Erythroblast (primary cell): ENCODE results near the gene RIIAD1.

Experiments used
- DNase-seq, 2 experiments: peaks; one replicate each; lab custom pipeline; 2025; lab: John Stamatoyannopoulos, UW
- GATA1 ChIP-seq: IDR thresholded peaks from 2 replicates; pipeline ENCODE4 v1.6.1; 2011; ENCODE audit warnings: low read depth, mild to moderate bottlenecking, control low read depth, low read length, moderate library complexity
- POLR2A ChIP-seq: IDR thresholded peaks from 2 replicates; pipeline ENCODE4 v1.6.1; 2011; ENCODE audit warnings: mild to moderate bottlenecking, low read length

The RIIAD1 gene

GRCh38 chr1:151704246-151704645, 17.1 kb upstream of the RIIAD1 start:
- TF ChIP-seq POLR2A (no peak), GATA1 (no peak)
- DNase-seq = no peak

DNA sequence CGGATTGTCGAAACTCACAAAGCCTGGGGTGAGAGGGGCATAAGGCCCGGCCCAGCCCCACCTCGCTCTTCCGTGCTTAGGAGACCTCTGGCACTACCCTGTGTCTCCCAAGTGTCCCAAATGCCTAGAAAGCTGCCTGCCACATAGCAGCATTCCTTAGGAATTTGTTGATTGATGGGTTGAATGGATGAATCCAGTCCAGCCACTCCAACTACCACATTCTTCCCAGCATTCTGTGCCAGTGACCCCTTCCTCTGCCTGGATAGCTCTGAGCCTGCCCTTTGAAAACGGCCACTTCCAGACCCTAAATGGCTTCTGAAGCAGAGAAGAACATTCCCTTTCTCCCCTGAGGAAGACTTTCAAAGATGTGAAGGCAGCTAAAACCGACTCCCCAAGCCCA, 16.2 kb upstream of the RIIAD1 start:
- DNase-seq = no peak
- TF ChIP-seq GATA1 (no peak), POLR2A (no peak)

DNA sequence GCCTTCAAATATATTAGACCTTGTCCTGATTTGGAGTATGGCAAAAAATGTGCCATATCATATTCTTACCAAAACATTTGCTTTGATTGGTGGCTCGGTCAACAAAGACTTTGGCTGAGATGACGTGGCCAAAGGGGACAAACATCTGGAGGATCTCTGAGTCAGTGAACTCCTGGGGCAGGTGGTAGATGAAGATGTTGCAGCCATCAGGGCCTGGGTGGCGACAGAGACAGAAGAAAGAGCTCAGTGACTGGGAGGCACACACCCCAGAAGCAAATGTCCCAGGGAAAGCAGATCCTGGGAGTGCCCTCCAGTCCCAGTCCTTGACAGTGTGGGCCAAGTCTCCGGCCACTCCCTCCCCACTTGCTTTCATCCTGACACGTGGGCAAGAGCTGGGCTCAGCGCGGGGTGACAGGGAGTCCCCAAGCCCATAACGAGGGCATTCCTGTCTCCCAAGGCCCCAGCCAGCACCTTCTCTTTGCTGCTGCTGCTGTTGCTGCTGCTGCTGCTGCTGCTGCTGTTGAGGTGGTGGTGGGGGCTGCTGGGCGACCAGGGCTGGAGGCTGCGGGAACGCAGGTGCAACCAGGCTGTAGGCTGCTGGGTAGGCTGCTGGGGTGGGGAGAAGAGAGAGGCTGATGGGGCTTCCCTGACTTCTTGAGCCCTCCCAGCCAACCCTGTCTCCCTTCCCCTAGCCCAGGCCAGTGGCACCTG, 15.4 kb upstream of the RIIAD1 start:
- TF ChIP-seq GATA1 = no peak
- no peak for TF ChIP-seq POLR2A
- DNase-seq = peak in 1 of 2 experiments; percentile 14

GRCh38 chr1:151706464-151707415, 14.6 kb upstream of the RIIAD1 start:
- DNase-seq = no peak
- no peak for TF ChIP-seq GATA1

DNA sequence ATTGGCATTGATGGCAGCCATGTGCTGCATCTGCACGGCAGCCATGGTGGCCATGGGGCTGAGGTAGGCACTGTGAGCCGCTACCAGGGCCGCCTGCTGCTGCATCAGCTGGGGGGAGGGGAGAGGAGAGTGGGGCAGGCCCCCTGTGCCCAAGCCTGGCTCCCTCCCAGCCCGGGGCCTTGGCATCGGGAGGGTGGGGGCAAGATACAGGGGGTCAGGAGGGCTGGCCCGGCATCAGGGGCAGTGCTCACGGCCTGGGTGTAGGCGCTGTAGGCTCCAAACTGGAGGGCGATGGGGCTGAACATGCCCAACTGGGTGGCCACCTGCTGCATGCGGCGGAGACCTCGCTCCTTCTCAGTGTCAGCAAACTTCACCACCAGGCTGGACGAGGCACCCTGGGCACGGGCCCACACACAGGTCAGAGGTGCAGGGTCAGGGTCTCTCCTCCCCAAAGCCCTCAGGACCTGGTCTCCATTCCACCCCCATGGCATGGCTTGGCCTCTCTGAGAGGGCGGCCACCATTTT, 13.7 kb upstream of the RIIAD1 start:
- TF ChIP-seq GATA1 = no peak
- no peak for TF ChIP-seq POLR2A
- no peak for DNase-seq

- no peak for DNase-seq
- TF ChIP-seq POLR2A = no peak
- no peak for TF ChIP-seq GATA1
Measured at GRCh38 chr1:151708891-151709290, 12.4 kb upstream of the RIIAD1 start.

- TF ChIP-seq POLR2A (no peak), GATA1 (no peak)
- peak; percentile 54 to 64 for DNase-seq
Measured at GRCh38 chr1:151710187-151710840, 11.0 kb upstream of the RIIAD1 start.

DNA sequence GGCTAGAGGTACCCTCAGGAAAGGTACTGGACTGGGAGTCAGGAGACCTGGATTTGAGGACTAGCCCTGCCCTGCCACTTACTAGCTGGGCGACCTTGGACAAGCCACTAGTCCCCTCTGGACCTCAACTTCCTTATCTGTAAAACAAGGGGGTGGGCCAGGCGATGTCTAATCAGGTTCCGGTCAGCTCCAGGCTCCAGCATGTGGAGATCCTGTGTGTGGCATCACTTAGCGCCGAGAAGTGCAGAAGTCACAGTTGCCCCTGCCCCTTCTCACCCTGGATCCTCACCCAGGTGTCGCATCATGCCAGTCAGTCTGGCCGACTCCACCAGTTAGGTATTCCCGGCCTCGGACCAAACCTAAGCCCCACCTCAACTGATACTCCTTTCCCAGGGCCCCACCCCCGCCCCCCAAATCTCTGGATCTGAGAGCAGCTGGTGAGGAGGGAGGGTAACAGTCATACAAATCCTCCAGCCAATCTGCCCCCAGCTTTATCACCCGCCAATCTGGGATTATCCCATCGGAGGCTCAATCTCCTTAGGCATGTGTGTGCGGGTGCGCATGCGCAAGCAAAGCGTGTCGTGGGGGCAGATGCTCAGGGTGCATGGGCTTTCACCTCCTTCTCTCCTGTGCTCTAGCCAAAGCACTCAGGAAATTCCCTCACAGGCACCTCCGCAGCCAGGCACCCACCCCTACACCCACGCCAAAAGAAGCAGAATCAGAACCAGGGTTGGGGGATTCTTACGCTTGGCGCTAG, 10.1 kb upstream of the RIIAD1 start:
- DNase-seq = no peak
- TF ChIP-seq GATA1 (no peak), POLR2A (no peak)

- TF ChIP-seq POLR2A (no peak), GATA1 (no peak)
- DNase-seq = no peak
Measured at GRCh38 chr1:151711951-151712350, 9.4 kb upstream of the RIIAD1 start.

DNA sequence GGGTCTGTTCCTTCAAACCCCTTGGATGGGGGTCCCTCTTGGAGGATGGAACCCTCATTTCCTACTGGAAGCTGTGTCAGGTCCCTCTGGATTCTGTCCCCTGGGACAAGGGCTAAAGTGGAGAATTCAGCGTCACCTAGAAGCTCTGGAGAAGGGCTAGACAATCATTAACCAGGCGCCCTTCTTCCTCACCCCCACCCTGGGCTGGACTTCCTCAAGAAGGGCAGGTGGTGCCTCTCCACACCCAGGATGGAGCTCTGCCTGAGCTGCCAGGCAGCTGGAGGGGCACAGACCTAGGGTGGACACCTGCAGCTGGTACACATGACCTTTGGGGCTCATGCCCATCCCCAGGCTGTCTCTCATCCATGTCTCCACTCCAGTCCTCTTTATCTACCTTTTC, 8.3 kb upstream of the RIIAD1 start:
- TF ChIP-seq POLR2A (no peak), GATA1 (no peak)
- no peak for DNase-seq

GRCh38 chr1:151713874-151714273, 7.4 kb upstream of the RIIAD1 start:
- no peak for TF ChIP-seq GATA1
- TF ChIP-seq POLR2A = no peak

GRCh38 chr1:151714820-151715725, 6.2 kb upstream of the RIIAD1 start:
- DNase-seq = peak; percentile 93 to 98
- TF ChIP-seq GATA1 = peak; percentile 30
- TF ChIP-seq POLR2A = no peak

More at GRCh38 chr1:151713874-151714273, 7.4 kb upstream of the RIIAD1 start:
- DNase-seq = no peak
